ENCODE measurements around the gene FGF3. TPM values are rescaled to one million over a fixed set of nuclear protein-coding genes. Genes with fewer than 3 reads are reported as not detected.

FGF3 gene
- total and polyA plus RNA-seq, 9 of the 15 experiments (the other 6 are each of a cell fraction or from before 2014, with no cell fraction given), result not detected

DNA sequence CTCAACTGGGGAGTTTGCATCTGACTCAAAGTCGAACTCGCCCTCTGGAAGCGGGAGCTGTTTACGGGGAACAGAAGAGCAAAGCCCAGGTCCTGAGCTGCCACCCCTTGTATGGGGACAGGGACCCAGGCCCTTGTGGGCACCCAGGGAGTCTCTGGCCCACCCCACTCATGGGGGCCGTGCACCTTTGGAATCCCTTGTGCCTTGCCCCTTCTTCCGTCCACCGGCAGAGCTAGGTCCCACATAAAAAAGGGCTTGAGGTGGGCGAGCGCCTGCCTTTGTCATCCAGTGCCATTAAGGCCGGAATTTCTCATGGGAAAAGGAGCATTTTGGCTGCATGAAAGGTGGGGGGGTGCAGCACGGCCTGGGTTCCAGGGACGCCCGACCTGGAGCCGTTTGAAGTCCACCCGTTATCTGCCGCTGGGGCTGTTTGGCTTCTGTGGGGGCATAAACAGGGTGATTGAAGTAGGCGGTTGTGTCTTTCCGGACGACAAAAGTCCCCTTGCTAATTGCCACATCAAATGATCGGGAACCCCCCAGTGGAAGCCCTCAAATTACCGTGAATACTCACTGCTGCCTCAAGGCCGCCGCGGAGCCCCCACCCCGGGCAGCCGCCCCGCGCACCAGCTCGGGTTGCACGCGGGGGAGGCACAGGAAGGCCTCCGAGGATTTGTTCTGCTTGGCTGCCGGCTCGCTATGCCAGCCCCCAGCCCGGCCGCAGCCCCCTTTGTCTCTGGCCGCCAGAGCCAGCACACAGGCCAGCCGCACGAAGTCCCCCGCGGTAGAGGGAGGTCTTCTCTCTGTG lies 49.0 kb upstream of the FGF3 start (continued):
- TF ChIP-seq, protein P1, sequence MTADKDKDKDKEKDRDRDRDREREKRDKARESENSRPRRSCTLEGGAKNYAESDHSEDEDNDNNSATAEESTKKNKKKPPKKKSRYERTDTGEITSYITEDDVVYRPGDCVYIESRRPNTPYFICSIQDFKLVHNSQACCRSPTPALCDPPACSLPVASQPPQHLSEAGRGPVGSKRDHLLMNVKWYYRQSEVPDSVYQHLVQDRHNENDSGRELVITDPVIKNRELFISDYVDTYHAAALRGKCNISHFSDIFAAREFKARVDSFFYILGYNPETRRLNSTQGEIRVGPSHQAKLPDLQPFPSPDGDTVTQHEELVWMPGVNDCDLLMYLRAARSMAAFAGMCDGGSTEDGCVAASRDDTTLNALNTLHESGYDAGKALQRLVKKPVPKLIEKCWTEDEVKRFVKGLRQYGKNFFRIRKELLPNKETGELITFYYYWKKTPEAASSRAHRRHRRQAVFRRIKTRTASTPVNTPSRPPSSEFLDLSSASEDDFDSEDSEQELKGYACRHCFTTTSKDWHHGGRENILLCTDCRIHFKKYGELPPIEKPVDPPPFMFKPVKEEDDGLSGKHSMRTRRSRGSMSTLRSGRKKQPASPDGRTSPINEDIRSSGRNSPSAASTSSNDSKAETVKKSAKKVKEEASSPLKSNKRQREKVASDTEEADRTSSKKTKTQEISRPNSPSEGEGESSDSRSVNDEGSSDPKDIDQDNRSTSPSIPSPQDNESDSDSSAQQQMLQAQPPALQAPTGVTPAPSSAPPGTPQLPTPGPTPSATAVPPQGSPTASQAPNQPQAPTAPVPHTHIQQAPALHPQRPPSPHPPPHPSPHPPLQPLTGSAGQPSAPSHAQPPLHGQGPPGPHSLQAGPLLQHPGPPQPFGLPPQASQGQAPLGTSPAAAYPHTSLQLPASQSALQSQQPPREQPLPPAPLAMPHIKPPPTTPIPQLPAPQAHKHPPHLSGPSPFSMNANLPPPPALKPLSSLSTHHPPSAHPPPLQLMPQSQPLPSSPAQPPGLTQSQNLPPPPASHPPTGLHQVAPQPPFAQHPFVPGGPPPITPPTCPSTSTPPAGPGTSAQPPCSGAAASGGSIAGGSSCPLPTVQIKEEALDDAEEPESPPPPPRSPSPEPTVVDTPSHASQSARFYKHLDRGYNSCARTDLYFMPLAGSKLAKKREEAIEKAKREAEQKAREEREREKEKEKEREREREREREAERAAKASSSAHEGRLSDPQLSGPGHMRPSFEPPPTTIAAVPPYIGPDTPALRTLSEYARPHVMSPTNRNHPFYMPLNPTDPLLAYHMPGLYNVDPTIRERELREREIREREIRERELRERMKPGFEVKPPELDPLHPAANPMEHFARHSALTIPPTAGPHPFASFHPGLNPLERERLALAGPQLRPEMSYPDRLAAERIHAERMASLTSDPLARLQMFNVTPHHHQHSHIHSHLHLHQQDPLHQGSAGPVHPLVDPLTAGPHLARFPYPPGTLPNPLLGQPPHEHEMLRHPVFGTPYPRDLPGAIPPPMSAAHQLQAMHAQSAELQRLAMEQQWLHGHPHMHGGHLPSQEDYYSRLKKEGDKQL (CRISPR knock-in tag; IDR thresholded peaks at IDR 0.05; ENCODE audit: borderline replicate concordance), result no peak
- TF ChIP-seq PURB (CRISPR knock-in tag; IDR thresholded peaks at IDR 0.05; ENCODE audit: low read depth) (no peak), NCOA4 (IDR thresholded peaks at IDR 0.05; ENCODE audit: partially characterized antibody) (no peak), ZC3H11A (IDR thresholded peaks at IDR 0.05; ENCODE audit: low read depth, low read length) (no peak)

All from K562 (cell line).